Measurements from ENCODE around the gene LGI4.
"Not testable (repeated sequence)": the region's sequence is repeated elsewhere in the genome, so short reads cannot be mapped to it uniquely, and the experiment has no call there.

- not testable (repeated sequence) for TF ChIP-seq CTCF (IDR thresholded peaks at IDR 0.05; ENCODE audit: low read depth, low read length, poor library complexity, severe bottlenecking); EZH2phosphoT487 (IDR thresholded peaks at IDR 0.05; ENCODE audit: borderline replicate concordance, low read length)
Measured at GRCh38 chr19:35103614-35104013, 31.2 kb downstream of the LGI4 start.

All from DOHH2 (cell line).